ENCODE results near the gene SLC31A1.

GRCh38 chr9:113186137-113186755 is 35.1 kb upstream of the SLC31A1 start:
- TF ChIP-seq, protein P1, sequence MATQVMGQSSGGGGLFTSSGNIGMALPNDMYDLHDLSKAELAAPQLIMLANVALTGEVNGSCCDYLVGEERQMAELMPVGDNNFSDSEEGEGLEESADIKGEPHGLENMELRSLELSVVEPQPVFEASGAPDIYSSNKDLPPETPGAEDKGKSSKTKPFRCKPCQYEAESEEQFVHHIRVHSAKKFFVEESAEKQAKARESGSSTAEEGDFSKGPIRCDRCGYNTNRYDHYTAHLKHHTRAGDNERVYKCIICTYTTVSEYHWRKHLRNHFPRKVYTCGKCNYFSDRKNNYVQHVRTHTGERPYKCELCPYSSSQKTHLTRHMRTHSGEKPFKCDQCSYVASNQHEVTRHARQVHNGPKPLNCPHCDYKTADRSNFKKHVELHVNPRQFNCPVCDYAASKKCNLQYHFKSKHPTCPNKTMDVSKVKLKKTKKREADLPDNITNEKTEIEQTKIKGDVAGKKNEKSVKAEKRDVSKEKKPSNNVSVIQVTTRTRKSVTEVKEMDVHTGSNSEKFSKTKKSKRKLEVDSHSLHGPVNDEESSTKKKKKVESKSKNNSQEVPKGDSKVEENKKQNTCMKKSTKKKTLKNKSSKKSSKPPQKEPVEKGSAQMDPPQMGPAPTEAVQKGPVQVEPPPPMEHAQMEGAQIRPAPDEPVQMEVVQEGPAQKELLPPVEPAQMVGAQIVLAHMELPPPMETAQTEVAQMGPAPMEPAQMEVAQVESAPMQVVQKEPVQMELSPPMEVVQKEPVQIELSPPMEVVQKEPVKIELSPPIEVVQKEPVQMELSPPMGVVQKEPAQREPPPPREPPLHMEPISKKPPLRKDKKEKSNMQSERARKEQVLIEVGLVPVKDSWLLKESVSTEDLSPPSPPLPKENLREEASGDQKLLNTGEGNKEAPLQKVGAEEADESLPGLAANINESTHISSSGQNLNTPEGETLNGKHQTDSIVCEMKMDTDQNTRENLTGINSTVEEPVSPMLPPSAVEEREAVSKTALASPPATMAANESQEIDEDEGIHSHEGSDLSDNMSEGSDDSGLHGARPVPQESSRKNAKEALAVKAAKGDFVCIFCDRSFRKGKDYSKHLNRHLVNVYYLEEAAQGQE (IDR thresholded peaks at IDR 0.05; ENCODE audit: low read depth) = no peak
- TF ChIP-seq EGR1 (IDR thresholded peaks at IDR 0.05) (no peak), MAX (IDR thresholded peaks at IDR 0.05) (no peak), TAF1 (IDR thresholded peaks at IDR 0.05; ENCODE audit: low read depth) (no peak)

All from Ishikawa (cell line).